Glutamatergic neuron (in vitro differentiated cells): ENCODE results near the gene ATG5. TPM values are rescaled to one million over a fixed set of nuclear protein-coding genes. Genes with fewer than 3 reads are reported as not detected.
A peak's percentile ranks its signal among the peaks of the same experiment; 100 is the strongest.

ENCODE experiments used
- DNase-seq: peaks from one replicate; pipeline ENCODE4 v3.0.0; 2022
- H3K27ac Mint-ChIP-seq: one replicate; pipeline ENCODE4 v1.8.0; 2020; ENCODE audit warnings: mild to moderate bottlenecking, mixed read lengths, inconsistent platforms; ENCODE audit not compliant: unreplicated experiment
- H3K27me3 Mint-ChIP-seq: one replicate; pipeline ENCODE4 v1.8.0; 2020; ENCODE audit warnings: mild to moderate bottlenecking, moderate library complexity, mixed read lengths, inconsistent platforms; ENCODE audit not compliant: unreplicated experiment
- H3K36me3 Mint-ChIP-seq: one replicate; pipeline ENCODE4 v1.8.0; 2020; ENCODE audit warnings: mild to moderate bottlenecking, mixed read lengths, inconsistent platforms; ENCODE audit not compliant: unreplicated experiment
- H3K4me1 Mint-ChIP-seq: one replicate; pipeline ENCODE4 v1.8.0; 2020; ENCODE audit warnings: mild to moderate bottlenecking, low read depth, mixed read lengths, inconsistent platforms; ENCODE audit not compliant: unreplicated experiment
- H3K4me3 Mint-ChIP-seq: one replicate; pipeline ENCODE4 v1.8.0; 2020; ENCODE audit warnings: mild to moderate bottlenecking, mixed read lengths, inconsistent platforms; ENCODE audit not compliant: unreplicated experiment
- H3K9me3 Mint-ChIP-seq: one replicate; pipeline ENCODE4 v1.8.0; 2020; ENCODE audit warnings: mild to moderate bottlenecking, moderate library complexity, mixed read lengths, inconsistent platforms; ENCODE audit not compliant: unreplicated experiment
- CTCF ChIP-seq: fragments of 200-600 bp; sonication (generic); IDR thresholded peaks from one replicate; pipeline ENCODE4 v1.5.0; 2021; ENCODE audit not compliant: partially characterized antibody, unreplicated experiment
- total RNA-seq: library from RNA; stranded (reverse); fragmentation: NEBNext Ultra II Directional; extraction: Animal tissue kit (Norgen Biotek cat#: 25700); gene quantifications from one replicate; pipeline ENCODE4 v1.2.1, GENCODE V29; 2021; ENCODE audit not compliant: unreplicated experiment

ATG5 gene
- total RNA-seq, 1 donor from 2014 or later = 24.8 TPM

DNA sequence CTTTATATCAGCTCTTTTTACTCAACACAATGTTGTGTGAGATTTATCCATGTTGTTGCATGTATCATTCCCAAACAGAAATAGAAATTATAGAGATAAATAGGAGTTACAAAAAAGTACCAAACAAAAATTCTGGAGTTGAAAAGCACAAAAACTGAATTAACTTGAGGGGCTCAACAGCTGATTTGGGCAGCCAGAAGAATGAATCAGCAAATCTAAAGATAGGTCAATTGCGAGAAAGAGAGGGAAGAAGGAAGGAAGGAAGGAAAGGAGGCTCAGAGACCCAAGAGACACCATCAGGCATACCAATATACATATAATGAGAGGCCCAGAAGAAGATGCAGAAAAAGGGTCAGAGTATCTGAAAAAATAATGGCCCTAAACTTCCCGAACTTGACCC is 98.9 kb downstream of the ATG5 start:
- H3K4me1 Mint-ChIP-seq = peaks cover 3% of the 10 kb centered on the region
- H3K27me3 Mint-ChIP-seq = no peaks in the 10 kb centered on the region
- DNase-seq = no peak
- peaks cover 4% of the 10 kb centered on the region for H3K9me3 Mint-ChIP-seq
- peaks cover 15% of the 10 kb centered on the region for H3K36me3 Mint-ChIP-seq
- TF ChIP-seq CTCF = no peak
- H3K27ac Mint-ChIP-seq = no peak overlapping the region
- no peak overlapping the region for H3K4me3 Mint-ChIP-seq

DNA sequence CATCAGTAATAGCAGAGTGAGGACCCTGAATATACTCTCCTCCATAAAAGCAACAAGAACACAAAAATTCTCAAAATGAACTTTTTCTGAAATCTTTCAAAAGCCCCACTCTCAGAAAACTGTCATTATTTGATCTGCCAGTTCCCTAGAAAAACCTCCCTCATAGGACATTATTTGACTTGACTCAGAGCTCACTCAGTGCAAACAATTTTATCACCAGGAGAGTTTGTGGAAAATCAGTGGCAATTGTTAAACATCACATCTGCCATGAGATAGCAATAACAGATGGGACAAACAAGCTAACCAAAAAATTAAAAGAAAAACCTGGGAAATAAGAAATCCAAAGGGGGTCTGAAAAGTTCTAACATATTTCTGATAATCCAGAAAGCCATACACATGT is 100.0 kb downstream of the ATG5 start:
- no peak for DNase-seq
- TF ChIP-seq CTCF = no peak
- Mint-ChIP-seq H3K27me3 (no peaks in the 10 kb centered on the region), H3K36me3 (peaks cover 15% of the 10 kb centered on the region), H3K4me3 (no peak overlapping the region), H3K9me3 (peaks cover 4% of the 10 kb centered on the region), H3K27ac (no peak overlapping the region), H3K4me1 (peaks cover 3% of the 10 kb centered on the region)

- Mint-ChIP-seq H3K27me3 (no peaks in the 10 kb centered on the region), H3K4me3 (no peak overlapping the region), H3K36me3 (peaks cover 15% of the 10 kb centered on the region), H3K4me1 (peaks cover 3% of the 10 kb centered on the region), H3K27ac (no peak overlapping the region), H3K9me3 (peaks cover 4% of the 10 kb centered on the region)
- peak; percentile 51 for TF ChIP-seq CTCF
- DNase-seq = peak; percentile 38
Measured at GRCh38 chr6:106223300-106223930, 102.1 kb downstream of the ATG5 start.

DNA sequence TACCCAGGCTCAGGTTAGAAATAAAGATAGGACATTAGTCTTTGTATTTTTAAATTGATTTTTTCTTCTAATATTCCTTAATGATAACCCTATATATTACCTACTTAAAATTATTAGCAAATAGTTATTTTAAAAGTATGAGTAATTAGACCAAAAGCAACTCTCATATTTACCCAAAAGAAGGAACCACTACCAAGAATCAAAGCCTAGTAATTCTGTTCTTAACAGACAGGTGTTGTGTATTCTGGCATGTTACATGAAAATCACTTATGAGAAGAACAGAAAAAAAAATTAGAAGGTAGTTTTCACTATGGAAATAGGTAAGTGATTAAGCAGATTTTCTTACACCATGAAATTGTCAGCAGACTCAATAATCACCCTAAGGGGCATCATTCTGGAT is 105.1 kb downstream of the ATG5 start:
- Mint-ChIP-seq H3K9me3 (no peaks in the 10 kb centered on the region), H3K27ac (no peak overlapping the region), H3K4me3 (no peak overlapping the region), H3K36me3 (no peaks in the 10 kb centered on the region), H3K4me1 (peaks cover 3% of the 10 kb centered on the region), H3K27me3 (no peaks in the 10 kb centered on the region)
- TF ChIP-seq CTCF = no peak
- no peak for DNase-seq

DNA sequence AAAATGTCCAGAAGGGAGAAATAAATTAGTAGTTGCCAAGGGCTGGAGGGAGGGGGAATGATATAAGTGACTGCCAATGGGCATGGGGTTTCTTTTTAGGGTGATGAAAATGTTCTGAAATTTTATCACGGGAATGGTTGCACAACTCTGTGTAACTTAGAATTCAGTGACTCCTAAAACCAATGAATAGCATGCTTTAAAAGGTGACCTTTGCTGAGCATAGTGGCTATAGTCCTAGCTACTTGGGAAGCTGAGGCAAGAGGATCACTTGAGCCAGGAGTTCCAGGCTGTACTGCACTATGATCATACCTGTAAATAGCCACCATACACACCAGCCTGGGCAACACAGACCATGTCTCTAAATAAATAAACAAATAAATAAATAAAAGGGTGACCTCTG is 109.0 kb downstream of the ATG5 start:
- no peak for DNase-seq
- Mint-ChIP-seq H3K27ac (no peak overlapping the region), H3K4me1 (no peaks in the 10 kb centered on the region), H3K36me3 (no peaks in the 10 kb centered on the region), H3K27me3 (no peaks in the 10 kb centered on the region), H3K4me3 (no peak overlapping the region), H3K9me3 (no peaks in the 10 kb centered on the region)
- no peak for TF ChIP-seq CTCF
